CD14-positive monocyte (primary cell): ENCODE results near the gene CCDC88C. TPM values are rescaled to one million over a fixed set of nuclear protein-coding genes. Genes with fewer than 3 reads are reported as not detected.

Experiments
- DNase-seq, 3 donors: peaks; one replicate each; pipeline ENCODE4 v3.0.0-alpha.2; 2011 to 2022
- H2AFZ ChIP-seq: 2 replicates; pipeline ENCODE4 v1.6.0; 2012; ENCODE audit warnings: mild to moderate bottlenecking, low read depth, low read length, inconsistent platforms; ENCODE audit not compliant: insufficient read depth, poor library complexity, severe bottlenecking
- H3K27ac ChIP-seq, 2 donors: 1 replicate in 1 of 2; 2 replicates in 1 of 2; pipeline ENCODE4 v1.5.1; 2012 to 2013; ENCODE audit warnings: low read length in 2 of 2, control low read depth in 1 of 2, inconsistent platforms in 1 of 2, low read depth in 1 of 2, mild to moderate bottlenecking in 1 of 2
- H3K27me3 ChIP-seq, 2 donors: one replicate each; pipeline versions ENCODE4 v1.6.0 to v1.6.1; 2011 to 2013; ENCODE audit warnings: low read length in 2 of 2; ENCODE audit not compliant: control insufficient read depth in 2 of 2, insufficient read depth in 2 of 2
- H3K36me3 ChIP-seq, 2 donors: replicated peaks in 1 of 2; 1 replicate in 1 of 2; 2 replicates in 1 of 2; pipeline versions ENCODE4 v1.5.1 to v1.6.1; 2012 to 2013; ENCODE audit warnings: low read length in 2 of 2, control low read depth in 1 of 2, inconsistent platforms in 1 of 2, mild to moderate bottlenecking in 1 of 2; ENCODE audit not compliant: insufficient read depth in 2 of 2, control insufficient read depth in 1 of 2
- H3K4me1 ChIP-seq, 2 donors: 1 replicate in 1 of 2; 2 replicates in 1 of 2; pipeline versions ENCODE4 v1.5.1 to v1.6.1; 2012 to 2013; ENCODE audit warnings: low read length in 2 of 2, control low read depth in 1 of 2, inconsistent platforms in 1 of 2, mild to moderate bottlenecking in 1 of 2, moderate library complexity in 1 of 2; ENCODE audit not compliant: insufficient read depth in 2 of 2, control insufficient read depth in 1 of 2
- H3K4me2 ChIP-seq: replicated peaks from 2 replicates; pipeline ENCODE3; 2012; ENCODE audit warnings: low read length, moderate library complexity, mild to moderate bottlenecking; ENCODE audit not compliant: poor library complexity, severe bottlenecking; ENCODE audit errors: extremely low read depth
- H3K4me3 ChIP-seq, 3 experiments: fragments of 200-600 bp in 1 of 3; sonication (generic) in 1 of 3; replicated peaks in 1 of 3; 1 replicate in 2 of 3; 2 replicates in 1 of 3; pipeline ENCODE4 v1.5.1; 2011 to 2013; ENCODE audit warnings: low read length in 3 of 3, mild to moderate bottlenecking in 3 of 3, control low read depth in 2 of 3, low read depth in 2 of 3, inconsistent platforms in 1 of 3, moderate library complexity in 1 of 3
- H3K79me2 ChIP-seq: 2 replicates; pipeline ENCODE4 v1.6.0; 2012; ENCODE audit warnings: mild to moderate bottlenecking, control low read depth, inconsistent platforms, low read length, moderate library complexity; ENCODE audit not compliant: insufficient read depth
- H3K9ac ChIP-seq: 2 replicates; pipeline ENCODE4 v1.6.0; 2017; ENCODE audit warnings: low read length, mild to moderate bottlenecking; ENCODE audit not compliant: insufficient read depth, poor library complexity, severe bottlenecking
- H3K9me3 ChIP-seq, 2 donors: replicated peaks in 1 of 2; 1 replicate in 1 of 2; 2 replicates in 1 of 2; pipeline versions ENCODE4 v1.5.1 to v1.6.1; 2012 to 2013; ENCODE audit warnings: low read length in 2 of 2, control low read depth in 1 of 2; ENCODE audit not compliant: control insufficient read depth in 1 of 2, insufficient read depth in 1 of 2
- H4K20me1 ChIP-seq: 2 replicates; pipeline ENCODE4 v1.6.0; 2012; ENCODE audit warnings: mild to moderate bottlenecking, low read length, control low read depth, moderate library complexity; ENCODE audit not compliant: insufficient read depth
- H3K27ac Mint-ChIP-seq, 7 donors: one replicate each; pipeline ENCODE4 v1.8.0; 2020; ENCODE audit warnings: mild to moderate bottlenecking in 7 of 7, mixed read lengths in 7 of 7, moderate library complexity in 6 of 7, inconsistent platforms in 2 of 7
- H3K27me3 Mint-ChIP-seq, 3 donors: one replicate each; pipeline ENCODE4 v1.8.0; 2021 to 2022; ENCODE audit warnings: low read depth in 3 of 3, mild to moderate bottlenecking in 3 of 3, mixed read lengths in 3 of 3, moderate library complexity in 3 of 3, inconsistent platforms in 1 of 3
- H3K36me3 Mint-ChIP-seq, 2 donors: one replicate each; pipeline ENCODE4 v1.8.0; 2020; ENCODE audit warnings: mixed read lengths in 2 of 2, inconsistent platforms in 1 of 2, mild to moderate bottlenecking in 1 of 2
- H3K4me1 Mint-ChIP-seq: one replicate; pipeline ENCODE4 v1.8.0; 2020; ENCODE audit warnings: mild to moderate bottlenecking, mixed read lengths
- H3K4me3 Mint-ChIP-seq, 2 donors: one replicate each; pipeline ENCODE4 v1.8.0; 2020; ENCODE audit warnings: mild to moderate bottlenecking in 2 of 2, mixed read lengths in 2 of 2, moderate library complexity in 1 of 2
- H3K9me3 Mint-ChIP-seq, 7 donors: one replicate each; pipeline ENCODE4 v1.8.0; 2020 to 2022; ENCODE audit warnings: mixed read lengths in 7 of 7, mild to moderate bottlenecking in 6 of 7, moderate library complexity in 6 of 7, inconsistent platforms in 2 of 7
- CTCF ChIP-seq: fragments of 200-600 bp; IDR thresholded peaks from one replicate; pipeline ENCODE4 v1.8.0; 2022; ENCODE audit warnings: antibody characterized with exemption, mild to moderate bottlenecking
- WGBS: methylation state at CpG from one replicate; pipeline ENCODE4 v1.1.5; 2013; ENCODE audit warnings: missing lambda C conversion rate; ENCODE audit not compliant: insufficient coverage; 5-methylcytosine and 5-hydroxymethylcytosine counted together
- intact Hi-C, 2 donors: fragments of 100-400 bp; cut with micrococcal nuclease; formaldehyde crosslinking; loops; one replicate each; pipeline versions ENCODE4 v1.15.0 to v1.15.1; 2023
- polyA plus RNA-seq, 3 donors: library from polyadenylated mRNA; depleted of rRNA in 1 of 3; unstranded in 2 of 3; stranded (reverse) in 1 of 3; fragments of 300-500 nt in 2 of 3; fragments of >200 nt in 1 of 3; fragmentation: Illumina TruSeq in 2 of 3; gene quantifications; 1 replicate in 2 of 3; 2 replicates in 1 of 3; pipeline ENCODE4 v1.2.3, GENCODE V29; 2012 to 2021

Gene CCDC88C
- polyA plus RNA-seq, 3 donors, result 11.6 to 69.7 (median 12.3) TPM

GRCh38 chr14:91406982-91407381 is 10.6 kb downstream of the CCDC88C start:
- H3K4me2 ChIP-seq, result no peak overlapping the region
- Mint-ChIP-seq H3K36me3 (peaks cover 63 to 78% of the 10 kb centered on the region in 2 donors), H3K27me3 (peaks cover 0 to 2% (median 0%) of the 10 kb centered on the region in 3 donors), H3K4me3 (no peak overlapping the region), H3K4me1 (peaks cover 84% of the 10 kb centered on the region), H3K9me3 (no peaks in the 10 kb centered on the region), H3K27ac (peak overlapping the region; percentile 25 to 85 (median 55))
- peaks cover 51 to 54% of the 10 kb centered on the region in 2 donors for H3K4me1 ChIP-seq
- H3K9ac ChIP-seq, result no peak overlapping the region
- no peaks in the 10 kb centered on the region for H3K9me3 ChIP-seq
- H3K4me3 ChIP-seq, result no peak overlapping the region
- H3K27ac ChIP-seq, result peak overlapping the region; percentile 7 to 64
- DNase-seq, result no peak
- no peak overlapping the region for H2AFZ ChIP-seq
- no peaks in the 10 kb centered on the region for H3K27me3 ChIP-seq
- peaks cover 100% of the 10 kb centered on the region for H3K79me2 ChIP-seq
- no peak for TF ChIP-seq CTCF
- peaks cover 100% of the 10 kb centered on the region for H4K20me1 ChIP-seq
- intact Hi-C loops, result no loop called here
- H3K36me3 ChIP-seq, result peaks cover 48 to 69% of the 10 kb centered on the region in 2 donors
- WGBS, result 62% methylated on average over 4 of the region's 5 CpGs

GRCh38 chr14:91406451-91406850 is 11.2 kb downstream of the CCDC88C start:
- intact Hi-C loops, result no loop called here

More at GRCh38 chr14:91406451-91406850, 11.2 kb downstream of the CCDC88C start:
- H3K9me3 ChIP-seq, result no peaks in the 10 kb centered on the region
- Mint-ChIP-seq H3K36me3 (peaks cover 67 to 75% of the 10 kb centered on the region in 2 donors), H3K27ac (peak overlapping the region in 4 of 7 donors; percentile 30 to 85 (median 60)), H3K9me3 (no peaks in the 10 kb centered on the region), H3K27me3 (peaks cover 0 to 2% (median 0%) of the 10 kb centered on the region in 3 donors), H3K4me1 (peaks cover 83% of the 10 kb centered on the region), H3K4me3 (no peak overlapping the region)
- no peak overlapping the region for H3K4me3 ChIP-seq
- H3K9ac ChIP-seq, result no peak overlapping the region
- H3K36me3 ChIP-seq, result peaks cover 48 to 69% of the 10 kb centered on the region in 2 donors
- no peaks in the 10 kb centered on the region for H3K27me3 ChIP-seq
- no peak for DNase-seq
- peaks cover 100% of the 10 kb centered on the region for H4K20me1 ChIP-seq
- no peak for TF ChIP-seq CTCF
- H3K27ac ChIP-seq, result peak overlapping the region in 1 of 2 donors; percentile 64
- 96% methylated on average over 8 of the region's 8 CpGs for WGBS
- no peak overlapping the region for H2AFZ ChIP-seq
- peaks cover 51 to 52% of the 10 kb centered on the region in 2 donors for H3K4me1 ChIP-seq
- H3K4me2 ChIP-seq, result no peak overlapping the region
- H3K79me2 ChIP-seq, result peaks cover 100% of the 10 kb centered on the region
